NCI-H2029 (cell line): ENCODE data around the gene ZNRF4.
"Not testable (repeated sequence)": the region's sequence is repeated elsewhere in the genome, so short reads cannot be mapped to it uniquely, and the experiment has no call there.

Source experiments
- DNase-seq: peaks from one replicate; lab custom pipeline; 2025; lab: John Stamatoyannopoulos, UW

Gene ZNRF4, protein sequence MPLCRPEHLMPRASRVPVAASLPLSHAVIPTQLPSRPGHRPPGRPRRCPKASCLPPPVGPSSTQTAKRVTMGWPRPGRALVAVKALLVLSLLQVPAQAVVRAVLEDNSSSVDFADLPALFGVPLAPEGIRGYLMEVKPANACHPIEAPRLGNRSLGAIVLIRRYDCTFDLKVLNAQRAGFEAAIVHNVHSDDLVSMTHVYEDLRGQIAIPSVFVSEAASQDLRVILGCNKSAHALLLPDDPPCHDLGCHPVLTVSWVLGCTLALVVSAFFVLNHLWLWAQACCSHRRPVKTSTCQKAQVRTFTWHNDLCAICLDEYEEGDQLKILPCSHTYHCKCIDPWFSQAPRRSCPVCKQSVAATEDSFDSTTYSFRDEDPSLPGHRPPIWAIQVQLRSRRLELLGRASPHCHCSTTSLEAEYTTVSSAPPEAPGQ

DNA sequence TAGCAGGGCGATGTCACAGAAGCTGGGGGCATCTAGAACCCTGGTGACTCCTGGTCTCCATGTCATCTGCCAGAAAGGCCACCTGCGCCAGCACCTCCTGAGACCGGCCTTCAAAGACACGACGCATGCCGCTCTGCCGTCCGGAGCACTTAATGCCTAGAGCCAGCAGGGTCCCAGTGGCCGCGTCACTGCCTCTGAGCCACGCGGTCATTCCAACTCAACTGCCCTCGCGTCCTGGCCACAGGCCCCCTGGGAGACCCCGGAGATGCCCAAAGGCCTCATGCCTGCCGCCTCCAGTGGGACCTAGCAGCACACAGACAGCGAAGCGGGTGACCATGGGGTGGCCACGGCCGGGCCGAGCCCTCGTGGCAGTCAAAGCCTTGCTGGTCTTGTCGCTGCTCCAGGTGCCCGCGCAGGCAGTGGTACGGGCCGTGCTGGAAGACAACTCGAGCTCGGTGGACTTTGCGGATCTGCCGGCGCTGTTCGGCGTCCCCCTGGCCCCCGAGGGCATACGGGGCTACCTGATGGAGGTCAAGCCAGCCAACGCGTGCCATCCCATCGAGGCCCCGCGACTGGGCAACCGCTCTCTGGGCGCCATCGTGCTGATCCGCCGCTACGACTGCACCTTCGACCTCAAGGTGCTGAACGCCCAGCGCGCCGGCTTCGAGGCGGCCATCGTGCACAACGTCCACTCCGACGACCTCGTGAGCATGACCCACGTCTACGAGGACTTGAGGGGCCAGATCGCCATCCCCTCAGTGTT is at the start of gene ZNRF4:
TSS of gene ZNRF4 (plus strand) at position 51 of the 763 bp plus-strand sequence. CDS start at position 126, 75 bp downstream.
- DNase-seq, result no peak

DNA sequence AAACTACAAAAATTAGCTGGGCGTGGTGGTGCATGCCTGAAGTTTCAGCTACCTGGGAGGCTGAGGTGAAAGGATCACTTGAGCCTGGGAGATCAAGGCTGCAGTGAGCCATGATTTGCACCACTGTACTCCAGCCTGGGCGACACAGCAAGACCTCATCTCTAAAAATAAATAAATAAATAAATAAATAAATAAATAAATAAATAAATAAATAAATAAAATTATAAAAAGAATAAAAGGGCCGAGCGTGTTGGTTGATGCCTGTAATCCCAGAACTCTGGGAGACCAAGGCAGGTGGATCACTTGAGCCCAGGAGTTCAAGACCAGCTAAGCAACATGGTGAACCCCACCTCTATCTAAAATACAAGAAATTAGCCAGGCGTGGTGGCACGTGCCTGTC is 49.0 kb upstream of the ZNRF4 start:
- not testable (repeated sequence) for DNase-seq

DNA sequence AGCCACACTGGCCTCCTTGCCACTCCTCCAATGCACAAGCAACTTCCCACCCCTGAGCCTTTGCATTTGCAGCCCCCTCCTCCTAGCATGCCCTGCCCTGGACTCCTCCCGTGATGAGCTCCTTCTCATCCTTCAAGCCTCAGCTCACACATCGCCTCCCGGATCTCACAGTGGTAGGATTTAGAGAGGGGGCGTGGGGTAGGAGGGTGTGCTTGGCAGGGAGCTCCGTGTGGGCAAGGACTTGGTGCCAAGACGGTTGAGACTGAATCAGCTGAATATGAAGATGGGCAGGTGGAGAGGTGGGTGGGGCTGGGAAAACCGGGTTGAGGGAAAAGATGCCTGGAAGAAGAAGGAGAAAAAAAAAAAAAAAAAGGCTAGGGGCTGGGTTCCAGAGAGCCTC is 48.4 kb upstream of the ZNRF4 start:
- DNase-seq, result no peak

DNA sequence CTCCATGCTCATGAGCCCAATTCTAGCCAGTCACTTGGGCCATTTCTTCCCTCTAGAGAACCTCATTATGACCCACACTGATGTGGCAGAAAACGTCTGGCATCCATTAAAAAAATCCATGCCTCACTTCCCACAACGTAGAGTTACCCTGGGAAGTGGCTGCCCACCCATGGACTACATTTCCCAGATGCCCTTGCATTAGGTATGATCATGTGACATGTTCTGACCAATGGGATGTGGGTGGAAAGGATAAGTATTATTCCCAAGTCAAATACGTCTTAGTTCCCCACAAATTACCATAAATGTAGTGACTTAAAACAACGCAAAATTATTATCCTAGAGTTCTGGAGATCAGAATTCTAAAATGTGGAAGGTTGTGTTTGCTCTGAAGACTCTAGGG is 47.9 kb upstream of the ZNRF4 start:
- DNase-seq, result no peak

DNA sequence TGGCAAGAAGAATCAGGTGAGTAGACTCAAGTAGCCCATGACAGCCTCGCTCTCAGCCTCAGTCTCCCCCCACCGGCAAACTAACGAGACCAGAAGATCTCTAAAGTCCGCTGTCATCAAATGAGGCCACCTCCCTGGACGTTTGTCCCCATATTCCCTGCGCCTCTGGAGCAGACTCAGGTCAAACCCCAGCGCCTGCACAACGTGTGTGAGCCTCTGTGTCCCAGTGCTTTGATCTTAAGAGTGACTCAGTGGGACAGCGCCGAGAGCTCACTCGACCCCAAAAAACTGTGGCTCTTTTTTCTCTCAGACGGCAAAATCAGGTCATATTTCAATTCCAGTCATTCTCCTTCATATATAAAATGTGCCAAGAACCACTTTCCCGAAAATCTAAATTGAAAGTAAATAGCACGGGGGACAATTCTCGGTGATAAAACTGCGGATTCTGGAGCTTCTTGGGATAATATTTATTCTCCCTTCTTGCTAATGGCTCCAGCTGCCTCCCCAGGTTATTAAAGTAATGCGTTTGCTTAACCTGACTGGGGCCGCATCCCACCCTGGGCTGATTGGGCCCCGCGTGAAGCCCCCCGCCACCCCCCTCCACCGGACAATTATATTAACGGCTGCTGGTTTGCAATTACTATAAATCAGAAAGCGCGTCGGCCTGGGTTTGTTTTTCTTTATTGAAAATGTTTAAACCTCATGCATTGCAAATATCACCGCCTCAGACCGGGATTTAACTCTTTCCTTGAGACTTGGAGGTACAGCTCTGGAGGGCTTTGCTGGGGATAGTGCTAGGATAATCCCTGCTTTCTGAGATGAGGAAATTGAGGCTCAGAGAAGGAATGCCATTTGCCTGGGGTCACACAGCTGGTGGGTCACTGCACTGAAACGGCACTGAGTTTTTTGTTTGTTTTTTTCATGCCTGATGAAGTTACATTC is 37.5 kb upstream of the ZNRF4 start:
- DNase-seq, result no peak

DNA sequence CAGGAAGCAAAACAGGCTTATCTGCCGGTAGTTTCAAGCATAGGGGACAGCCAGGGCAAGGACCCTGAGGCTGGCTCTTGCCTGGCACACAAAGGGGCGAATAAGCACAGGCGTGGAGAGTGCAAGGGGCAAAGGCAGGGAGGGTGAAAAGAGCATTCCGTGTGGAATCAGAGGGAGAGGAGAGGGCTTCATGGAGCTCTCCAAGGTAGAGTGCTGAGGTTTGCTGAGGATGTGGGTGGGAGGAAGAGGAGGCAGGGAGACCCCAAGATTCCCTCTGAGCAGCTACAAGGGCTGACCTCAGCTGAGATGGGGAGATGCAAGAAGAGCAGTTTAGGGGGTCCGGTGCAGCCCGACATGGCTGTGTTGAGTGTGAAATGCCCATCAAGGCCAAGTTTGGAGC is 36.5 kb upstream of the ZNRF4 start:
- no peak for DNase-seq

DNA sequence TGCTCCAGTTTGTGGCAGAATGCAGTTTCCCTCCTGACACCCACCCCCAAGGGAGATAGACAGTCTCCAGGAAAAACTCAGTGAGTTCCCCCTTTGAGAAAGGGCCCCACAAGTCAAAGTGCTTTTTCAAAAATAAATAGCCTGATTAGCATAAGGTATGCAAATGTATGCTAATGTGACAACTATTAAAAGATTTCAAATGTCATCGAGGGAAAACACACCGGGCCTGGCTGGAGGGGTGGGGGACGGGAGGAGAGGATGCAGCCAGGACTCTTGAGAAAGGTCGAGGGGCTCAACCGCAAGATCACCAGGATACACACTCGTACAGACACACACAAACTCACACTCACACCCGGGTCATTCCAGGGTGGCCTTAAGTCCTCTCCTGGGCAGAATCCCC is 34.3 kb upstream of the ZNRF4 start:
- DNase-seq, result no peak

DNA sequence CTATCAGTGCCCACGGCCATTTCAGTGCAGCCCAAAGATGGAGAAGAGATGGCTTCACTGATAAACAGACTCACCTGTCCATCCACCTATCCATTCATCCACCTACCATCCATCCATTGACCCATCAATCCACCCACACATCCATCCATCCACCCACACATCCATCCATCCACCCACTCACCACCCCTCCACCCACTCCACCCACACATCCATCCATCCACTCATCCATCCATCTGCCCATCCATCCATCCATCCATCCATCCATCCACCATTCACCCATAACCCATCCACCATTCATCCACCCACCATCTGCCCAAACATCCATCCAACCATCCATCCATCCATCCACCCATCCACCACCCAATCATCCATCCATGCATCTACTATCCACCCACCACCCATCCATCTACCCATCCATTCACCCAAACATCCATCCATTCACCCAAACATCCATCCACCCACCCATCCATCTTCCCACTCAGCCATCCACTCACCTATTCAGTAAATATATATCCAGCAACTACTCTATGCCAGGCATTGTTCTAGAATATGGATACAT is 31.6 kb upstream of the ZNRF4 start:
- no peak for DNase-seq

DNA sequence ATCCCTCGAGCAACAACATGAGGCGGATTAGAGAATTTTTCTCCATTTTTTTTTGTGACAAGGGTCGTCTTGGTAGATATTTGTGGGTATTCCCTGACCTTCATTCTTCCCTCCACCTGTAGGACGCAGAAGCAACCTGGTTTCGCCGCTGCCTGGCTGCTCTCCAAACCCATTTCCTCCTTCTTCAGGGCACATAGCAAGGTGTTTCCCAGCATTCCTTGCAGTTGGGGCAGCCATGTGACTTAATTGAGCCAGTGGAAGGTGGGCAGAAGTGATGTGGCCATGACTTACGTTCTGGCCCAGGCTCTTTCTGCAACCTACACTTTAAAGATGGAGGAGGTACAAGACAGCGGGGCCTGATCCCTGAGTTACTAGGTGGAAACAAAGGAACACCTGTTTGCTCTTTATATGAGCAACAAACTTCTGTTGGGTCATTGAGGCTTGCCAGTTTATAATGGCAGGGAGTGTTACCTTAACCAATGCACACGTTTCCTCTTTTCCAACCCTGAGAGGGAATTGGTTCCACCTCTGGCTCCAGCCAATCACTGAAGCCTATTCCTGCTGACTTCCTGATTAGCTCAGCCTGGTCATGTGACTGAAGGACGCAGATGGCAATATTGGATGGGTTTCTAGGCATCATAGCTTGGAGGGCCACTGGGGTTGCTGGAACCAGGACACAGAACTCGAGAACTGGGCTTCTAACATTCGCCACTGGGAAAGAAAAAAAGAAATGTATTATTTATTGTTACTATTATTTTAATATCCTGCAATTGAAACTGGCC is 30.8 kb upstream of the ZNRF4 start:
- DNase-seq, result peak; percentile 3

DNA sequence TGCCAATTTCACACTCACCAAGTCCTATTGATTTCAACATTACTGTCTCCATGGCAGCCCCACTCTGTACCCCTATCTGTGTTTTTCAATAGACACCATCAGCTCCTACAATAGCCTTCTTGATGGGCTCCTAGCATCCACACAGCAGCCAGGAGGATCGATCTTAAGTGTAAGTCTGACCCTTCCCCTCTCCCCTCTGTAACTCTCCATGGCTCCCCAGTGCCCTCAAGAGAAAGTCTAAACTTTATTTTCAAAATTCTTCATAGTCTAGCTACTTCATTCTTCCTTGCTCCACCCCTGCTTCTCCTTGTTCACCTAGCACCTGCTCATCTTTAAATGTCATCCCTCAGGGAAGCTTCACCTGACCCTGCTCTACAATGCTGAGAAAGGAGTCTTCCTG is 30.0 kb upstream of the ZNRF4 start:
- no peak for DNase-seq

DNA sequence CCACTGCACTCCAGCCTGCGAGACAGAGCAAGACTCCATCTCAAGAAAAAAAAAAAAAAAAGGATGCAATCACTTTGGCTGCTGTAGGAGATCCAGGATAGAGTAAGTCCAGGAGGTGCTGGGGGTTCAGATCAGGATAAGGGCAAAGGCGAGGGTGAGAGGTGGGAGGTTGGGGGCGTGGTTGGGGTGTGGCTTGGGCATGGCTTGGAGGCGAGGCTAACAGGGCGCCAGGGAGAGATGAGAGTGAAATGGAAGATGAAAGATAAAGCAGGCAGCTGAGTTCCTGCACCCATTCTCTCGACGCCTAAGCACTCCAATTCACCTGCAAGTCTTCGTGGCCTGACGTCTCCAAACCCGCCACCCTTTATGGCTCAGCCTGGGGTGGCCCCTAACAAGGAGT is 25.0 kb upstream of the ZNRF4 start:
- no peak for DNase-seq

DNA sequence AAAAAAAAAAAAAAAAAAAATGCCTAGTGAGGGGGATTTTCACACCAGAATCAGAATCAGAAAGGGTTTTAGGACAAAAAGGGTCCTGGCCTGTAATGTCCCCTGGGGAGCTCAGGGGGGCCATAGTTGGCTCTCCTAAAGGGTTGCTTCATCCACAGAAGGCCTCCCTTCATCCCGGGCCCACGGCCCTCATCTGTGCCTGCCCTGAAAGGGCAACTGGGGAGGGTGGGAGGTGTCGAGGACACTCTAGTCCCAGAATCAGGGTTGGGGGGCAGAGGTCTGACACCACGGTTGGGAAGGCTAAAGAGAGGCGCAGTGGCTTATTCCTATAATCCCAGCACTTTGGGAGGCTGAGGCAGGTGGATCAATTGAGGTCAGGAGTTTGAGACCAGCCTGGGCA is 22.5 kb upstream of the ZNRF4 start:
- DNase-seq, result no peak

DNA sequence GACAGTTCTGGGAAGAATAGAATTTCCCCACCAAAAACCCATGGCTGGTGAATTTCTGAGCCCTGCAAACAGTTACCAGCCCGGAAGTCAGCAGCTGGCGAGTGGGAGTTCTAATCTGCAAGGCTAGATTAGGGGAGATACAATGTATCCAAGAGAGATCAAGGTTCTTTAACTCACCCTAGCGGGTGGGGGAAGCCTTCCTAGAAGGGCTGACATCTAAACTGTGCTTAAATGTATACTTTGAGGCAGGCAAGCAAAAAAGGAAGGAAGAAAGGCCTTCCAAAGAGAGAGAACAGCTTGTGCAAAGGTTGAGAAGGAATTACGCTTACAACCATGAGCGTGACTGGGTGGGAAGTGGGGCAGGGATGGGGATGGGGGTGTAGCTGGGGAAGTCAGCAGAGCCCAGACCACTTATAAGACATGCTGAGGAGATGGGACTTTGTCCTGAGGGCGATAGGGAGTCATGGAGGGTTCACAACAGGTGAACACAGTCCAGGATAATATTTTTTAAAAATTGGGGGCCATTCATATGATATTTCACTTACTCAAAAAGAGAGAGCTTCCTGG is 20.8 kb upstream of the ZNRF4 start:
- no peak for DNase-seq

DNA sequence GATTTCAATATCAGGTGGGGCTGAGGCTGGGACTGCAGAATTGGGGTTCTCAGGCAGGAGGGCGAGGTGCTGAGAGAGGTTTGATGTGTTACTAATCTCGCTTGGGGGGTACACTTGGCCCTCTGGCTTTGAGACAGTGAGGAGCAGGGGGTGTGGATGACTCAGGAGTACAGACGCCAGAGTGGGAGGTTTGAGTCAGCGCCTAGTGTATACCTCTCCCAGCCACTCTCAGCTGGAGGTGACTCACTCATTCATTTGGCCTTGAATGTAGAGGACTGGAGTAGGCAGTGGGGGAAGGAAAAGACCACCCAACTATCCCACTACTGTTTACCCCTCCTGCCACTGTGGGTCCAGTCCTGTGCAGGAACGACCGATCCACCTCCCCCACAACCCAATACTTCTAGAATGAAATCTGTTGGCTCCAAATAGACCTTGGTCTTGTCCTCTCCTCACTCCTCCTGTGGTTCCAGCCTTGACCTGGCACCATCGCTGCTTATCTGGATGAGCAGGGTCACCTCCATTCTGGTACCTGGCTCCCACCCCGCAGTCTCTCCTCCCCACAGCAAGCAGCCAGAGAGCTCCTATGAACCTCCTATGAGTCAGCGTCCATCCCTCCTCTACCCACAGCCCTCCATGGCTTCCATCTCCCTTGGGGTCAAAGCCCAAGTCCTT is 20.1 kb upstream of the ZNRF4 start:
- DNase-seq, result no peak

DNA sequence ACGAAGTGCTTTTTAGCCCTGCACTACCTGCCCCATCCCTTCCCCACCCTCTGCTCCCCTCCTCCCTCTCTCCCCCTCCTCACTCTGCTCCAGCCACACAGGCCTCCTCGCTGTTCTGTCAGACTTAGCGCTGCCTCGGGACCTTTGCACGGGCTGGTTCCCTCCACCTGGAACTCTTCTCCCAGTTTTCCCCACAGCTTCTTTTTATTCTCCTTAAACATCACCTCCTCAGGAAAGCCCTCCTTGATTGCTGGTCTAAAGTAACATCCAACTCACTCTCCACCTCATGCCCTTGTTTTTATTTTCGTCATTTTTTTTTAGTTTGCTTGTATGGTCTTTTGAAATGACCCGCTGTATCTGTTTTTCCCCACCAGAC is 19.6 kb upstream of the ZNRF4 start:
- DNase-seq, result no peak

DNA sequence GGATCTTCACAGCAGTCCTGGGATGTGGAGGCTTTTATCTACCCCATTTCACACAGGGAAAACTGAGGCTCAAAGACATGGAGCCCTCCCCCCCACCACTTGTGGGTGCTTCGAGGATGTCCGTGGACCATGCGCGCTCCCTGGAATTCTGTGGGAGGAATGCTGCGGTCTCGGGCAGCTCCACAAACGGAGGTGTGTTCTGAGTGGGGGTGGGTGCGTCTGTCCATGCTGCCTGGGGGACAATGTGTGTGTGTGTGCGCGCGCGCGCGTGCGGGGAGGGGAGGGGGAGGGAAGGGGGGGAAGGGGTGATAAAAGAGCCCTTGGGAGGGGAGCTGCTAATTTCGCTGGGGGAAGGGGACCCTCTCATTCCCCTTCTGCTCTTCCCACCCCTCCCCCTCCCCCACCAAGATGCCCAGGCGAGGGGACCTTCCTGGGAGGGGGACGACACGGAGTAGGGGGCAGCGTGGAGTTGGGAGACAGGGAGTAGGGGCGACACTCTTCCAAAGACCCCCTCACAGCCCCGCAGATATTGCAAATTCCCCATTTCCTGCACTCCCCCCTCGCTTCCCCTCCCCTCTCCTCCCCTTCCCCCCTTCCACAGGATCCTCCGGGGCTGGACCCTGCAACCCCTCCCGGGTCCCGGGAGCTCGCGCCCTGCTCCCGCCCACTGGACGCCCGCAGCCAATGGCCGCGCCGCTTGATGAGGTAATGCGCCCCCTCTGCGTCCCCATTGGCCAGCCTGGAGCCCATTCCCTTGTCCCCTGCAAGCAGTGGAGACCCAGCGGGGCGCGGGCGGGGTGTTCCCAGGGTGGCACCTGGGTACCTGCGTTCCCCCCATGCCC is 18.9 kb upstream of the ZNRF4 start:
- no peak for DNase-seq

DNA sequence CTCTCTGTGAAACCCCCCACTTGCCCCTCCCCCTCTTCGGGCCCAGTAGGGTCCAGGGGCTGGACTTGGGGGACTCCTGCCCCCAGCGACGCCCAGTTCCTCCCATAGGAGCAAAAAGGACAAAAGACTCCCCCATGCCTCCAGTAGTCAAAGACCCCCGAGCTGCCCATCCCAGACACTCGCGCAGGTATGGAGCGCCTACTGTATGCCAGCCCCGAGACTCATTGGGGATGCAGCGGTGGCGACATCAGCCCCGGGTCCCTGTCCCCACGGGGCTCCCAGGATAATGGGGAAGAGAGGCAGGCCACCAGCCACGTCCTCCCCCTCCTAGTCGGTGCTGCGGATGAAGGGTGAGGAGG is 18.3 kb upstream of the ZNRF4 start:
- DNase-seq, result no peak

DNA sequence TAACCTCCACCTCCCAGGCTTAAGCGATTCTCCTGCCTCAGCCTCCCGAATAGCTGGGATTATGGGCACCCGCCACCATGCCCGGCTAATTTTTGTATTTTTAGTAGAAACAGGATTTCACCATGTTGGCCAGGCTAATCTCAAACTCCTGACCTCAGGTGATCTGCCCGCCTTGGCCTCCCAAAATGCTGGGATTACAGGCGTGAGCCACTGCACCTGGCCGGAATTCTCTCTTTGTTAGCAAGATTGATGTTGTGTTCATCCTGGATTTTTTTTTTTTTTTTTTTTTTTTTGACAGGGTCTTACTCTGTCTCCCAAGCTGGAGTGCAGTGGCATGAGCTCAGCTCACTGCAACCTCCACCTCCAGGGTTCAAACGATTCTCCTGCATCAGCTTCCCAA is 16.5 kb upstream of the ZNRF4 start:
- not testable (repeated sequence) for DNase-seq

DNA sequence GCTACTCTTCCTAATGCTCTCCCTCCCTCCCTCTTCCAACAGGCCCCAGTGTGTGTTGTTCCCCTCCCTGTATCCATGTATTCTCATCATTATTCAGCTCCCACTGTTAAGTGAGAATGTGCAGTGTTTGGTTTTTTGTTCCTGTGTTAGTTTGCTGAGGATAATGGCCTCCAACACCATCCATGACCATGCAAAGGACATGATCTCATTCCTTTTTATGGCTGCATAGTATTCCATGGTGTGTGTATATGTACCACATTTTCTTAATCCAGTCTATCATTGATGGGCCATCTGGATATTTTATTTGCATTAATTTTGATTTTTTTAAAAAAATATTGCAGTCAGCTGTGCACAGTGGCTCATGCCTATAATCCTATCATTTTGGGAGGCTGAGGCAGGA is 15.8 kb upstream of the ZNRF4 start:
- no peak for DNase-seq

DNA sequence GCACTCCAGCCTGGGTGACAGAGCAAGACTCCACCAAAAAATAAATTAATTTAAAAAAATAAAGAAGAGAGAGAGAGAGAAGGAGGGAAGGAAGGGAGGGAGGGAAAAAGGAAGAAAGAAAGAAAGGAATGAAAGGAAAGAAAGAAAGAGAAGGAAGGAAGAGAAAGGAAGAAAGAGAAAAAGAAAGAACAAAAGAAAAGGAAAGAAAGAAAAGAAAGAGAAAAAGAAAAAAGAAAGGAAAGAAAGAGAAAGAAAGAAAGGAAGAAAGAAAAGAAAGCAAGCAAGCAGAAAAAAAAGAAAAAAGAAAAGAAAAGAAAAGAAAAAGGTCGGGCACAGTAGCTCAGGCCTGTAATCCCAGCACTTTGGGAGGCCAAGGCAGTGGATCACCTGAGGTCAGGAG is 14.9 kb upstream of the ZNRF4 start:
- DNase-seq, result no peak
